Neuronal stem cell (in vitro differentiated cells): ENCODE results near the gene ROBO1.

Experiments used
- DNase-seq: peaks from one replicate; pipeline ENCODE4 v3.0.0-alpha.2; 2013; ENCODE audit warnings: low spot score
- H2AFZ ChIP-seq: one replicate; pipeline ENCODE4 v1.6.1; 2013; ENCODE audit warnings: mild to moderate bottlenecking, low read length, inconsistent platforms
- H2AK5ac ChIP-seq: 2 replicates; pipeline ENCODE4 v1.6.1; 2013; ENCODE audit warnings: low read depth, mild to moderate bottlenecking, inconsistent platforms, low read length, moderate library complexity, mixed read lengths
- H2BK120ac ChIP-seq: 2 replicates; pipeline ENCODE4 v1.6.1; 2013; ENCODE audit warnings: low read depth, mild to moderate bottlenecking, inconsistent platforms, low read length, moderate library complexity, mixed read lengths
- H2BK12ac ChIP-seq: one replicate; pipeline ENCODE4 v1.6.1; 2013; ENCODE audit warnings: low read length, inconsistent platforms
- H2BK15ac ChIP-seq: 2 replicates; pipeline ENCODE4 v1.6.1; 2013; ENCODE audit warnings: mild to moderate bottlenecking, low read length, inconsistent platforms, mixed read lengths
- H2BK5ac ChIP-seq: one replicate; pipeline ENCODE4 v1.6.1; 2013; ENCODE audit warnings: inconsistent platforms, mild to moderate bottlenecking, low read length, moderate library complexity
- H3K14ac ChIP-seq: one replicate; pipeline ENCODE4 v1.6.1; 2013; ENCODE audit warnings: low read length, inconsistent platforms
- H3K18ac ChIP-seq: 2 replicates; pipeline ENCODE4 v1.6.1; 2013; ENCODE audit warnings: low read length, inconsistent platforms
- H3K23ac ChIP-seq: 2 replicates; pipeline ENCODE4 v1.6.1; 2013; ENCODE audit warnings: low read depth, mild to moderate bottlenecking, mixed read lengths, low read length, inconsistent platforms; ENCODE audit not compliant: poor library complexity
- H3K27ac ChIP-seq: replicated peaks from 3 replicates; pipeline ENCODE4 v1.5.1; 2013; ENCODE audit warnings: low read length, inconsistent platforms
- H3K27me3 ChIP-seq, 3 experiments: 2 replicates each; pipeline ENCODE4 v1.6.1; 2013; ENCODE audit warnings: low read length in 3 of 3, mild to moderate bottlenecking in 2 of 3, inconsistent platforms in 1 of 3, low read depth in 1 of 3, mixed read lengths in 1 of 3, moderate library complexity in 1 of 3; ENCODE audit not compliant: control insufficient read depth in 3 of 3, insufficient read depth in 3 of 3
- H3K36me3 ChIP-seq, 2 donors: replicated peaks in 1 of 2; 2 replicates each; pipeline ENCODE4 v1.6.1; 2013; ENCODE audit warnings: low read length in 2 of 2; ENCODE audit not compliant: control insufficient read depth in 2 of 2, insufficient read depth in 2 of 2
- H3K4ac ChIP-seq: 2 replicates; pipeline ENCODE4 v1.6.1; 2013; ENCODE audit warnings: inconsistent platforms, mild to moderate bottlenecking, low read length, moderate library complexity
- H3K4me1 ChIP-seq, 2 donors: 1 replicate in 1 of 2; 2 replicates in 1 of 2; pipeline ENCODE4 v1.6.1; 2013; ENCODE audit warnings: low read length in 2 of 2, low read depth in 1 of 2; ENCODE audit not compliant: control insufficient read depth in 2 of 2, insufficient read depth in 1 of 2
- H3K4me2 ChIP-seq: one replicate; pipeline ENCODE4 v1.6.1; 2013; ENCODE audit warnings: mild to moderate bottlenecking, low read length, inconsistent platforms; ENCODE audit not compliant: insufficient read depth, poor library complexity, severe bottlenecking
- H3K4me3 ChIP-seq, 2 donors: 2 replicates each; pipeline ENCODE4 v1.5.1; 2013; ENCODE audit warnings: low read length in 2 of 2, mild to moderate bottlenecking in 2 of 2, inconsistent platforms in 1 of 2, moderate library complexity in 1 of 2
- H3K79me1 ChIP-seq: one replicate; pipeline ENCODE4 v1.6.1; 2013; ENCODE audit warnings: low read depth, mild to moderate bottlenecking, inconsistent platforms, low read length, moderate library complexity
- H3K9ac ChIP-seq: one replicate; pipeline ENCODE4 v1.6.1; 2013; ENCODE audit warnings: mild to moderate bottlenecking, low read depth, low read length, inconsistent platforms; ENCODE audit not compliant: poor library complexity
- H3K9me3 ChIP-seq, 2 donors: replicated peaks in 1 of 2; 2 replicates each; pipeline versions ENCODE3 to v1.6.1; 2013; ENCODE audit warnings: low read length in 2 of 2, mild to moderate bottlenecking in 2 of 2, inconsistent platforms in 1 of 2, low read depth in 1 of 2, mixed read lengths in 1 of 2, moderate library complexity in 1 of 2; ENCODE audit not compliant: control insufficient read depth in 2 of 2, insufficient read depth in 1 of 2
- H4K8ac ChIP-seq: one replicate; pipeline ENCODE4 v1.6.1; 2013; ENCODE audit warnings: low read depth, mild to moderate bottlenecking, inconsistent platforms, low read length, moderate library complexity
- H4K91ac ChIP-seq: one replicate; pipeline ENCODE4 v1.6.1; 2013; ENCODE audit warnings: low read length, low read depth, mild to moderate bottlenecking, inconsistent platforms; ENCODE audit not compliant: poor library complexity
- WGBS, 2 donors: extraction: QIAGEN DNeasy Blood & Tissue Kit; methylation state at CpG; one replicate each; pipeline ENCODE4 v1.1.7; 2013; ENCODE audit warnings: missing lambda C conversion rate in 2 of 2, mixed read lengths in 1 of 2; ENCODE audit not compliant: insufficient read length in 2 of 2, insufficient replicate concordance in 1 of 2; ENCODE audit errors: extremely low coverage in 2 of 2; 5-methylcytosine and 5-hydroxymethylcytosine counted together

ROBO1 gene

GRCh38 chr3:78937475-78937874 lies 830.3 kb downstream of the ROBO1 start:
- Histone ChIP-seq H2AK5ac (no peak overlapping the region), H2AFZ (no peak overlapping the region), H3K9ac (no peak overlapping the region), H3K27me3 (no peaks in the 10 kb centered on the region), H3K4me1 (no peaks in the 10 kb centered on the region), H4K91ac (no peak overlapping the region), H2BK15ac (no peak overlapping the region), H2BK12ac (no peak overlapping the region), H3K18ac (no peak overlapping the region), H4K8ac (no peak overlapping the region), H3K14ac (no peak overlapping the region), H3K79me1 (peaks cover 5% of the 10 kb centered on the region), H3K4ac (no peak overlapping the region), H3K36me3 (peaks cover 3% of the 10 kb centered on the region in 2 donors), H3K4me2 (no peak overlapping the region), H3K23ac (no peak overlapping the region), H2BK5ac (no peak overlapping the region), H2BK120ac (no peak overlapping the region), H3K9me3 (peaks cover 0 to 4% of the 10 kb centered on the region in 2 donors), H3K27ac (no peak overlapping the region), H3K4me3 (no peak overlapping the region)
- DNase-seq: no peak

GRCh38 chr3:78927759-78928158 lies 840.0 kb downstream of the ROBO1 start:
- Histone ChIP-seq H2BK15ac (no peak overlapping the region), H3K79me1 (peaks cover 2% of the 10 kb centered on the region), H3K4me3 (no peak overlapping the region), H3K18ac (no peak overlapping the region), H3K4me2 (no peak overlapping the region), H3K4ac (no peak overlapping the region), H3K27me3 (no peaks in the 10 kb centered on the region), H3K4me1 (no peaks in the 10 kb centered on the region), H2BK5ac (no peak overlapping the region), H3K36me3 (peaks cover 0 to 4% of the 10 kb centered on the region in 2 donors), H3K9me3 (no peaks in the 10 kb centered on the region), H4K91ac (no peak overlapping the region), H3K9ac (no peak overlapping the region), H2AFZ (no peak overlapping the region), H2AK5ac (no peak overlapping the region), H3K27ac (no peak overlapping the region), H3K14ac (no peak overlapping the region), H2BK12ac (no peak overlapping the region), H3K23ac (no peak overlapping the region), H4K8ac (no peak overlapping the region), H2BK120ac (no peak overlapping the region)
- no CpG with 5 or more reads among the region's 1 CpG for WGBS, 2 donors
- no peak for DNase-seq

- Histone ChIP-seq H4K91ac (no peak overlapping the region), H3K23ac (no peak overlapping the region), H2BK15ac (no peak overlapping the region), H3K18ac (no peak overlapping the region), H3K27me3 (no peaks in the 10 kb centered on the region), H2BK12ac (no peak overlapping the region), H3K4me1 (no peaks in the 10 kb centered on the region), H2BK5ac (no peak overlapping the region), H2AK5ac (no peak overlapping the region), H3K9ac (no peak overlapping the region), H3K27ac (no peak overlapping the region), H2AFZ (no peak overlapping the region), H3K4ac (no peak overlapping the region), H3K36me3 (peaks cover 0 to under 1% of the 10 kb centered on the region in 2 donors), H3K4me2 (no peak overlapping the region), H2BK120ac (no peak overlapping the region), H3K14ac (no peak overlapping the region), H4K8ac (no peak overlapping the region), H3K4me3 (no peak overlapping the region), H3K9me3 (no peaks in the 10 kb centered on the region), H3K79me1 (peaks cover 2% of the 10 kb centered on the region)
- WGBS, 2 donors: no CpG with 5 or more reads among the region's 4 CpGs
- no peak for DNase-seq
Measured at GRCh38 chr3:78926523-78926922, 841.3 kb downstream of the ROBO1 start.

GRCh38 chr3:78924711-78925110 lies 843.1 kb downstream of the ROBO1 start:
- Histone ChIP-seq H2BK120ac (no peak overlapping the region), H3K4me2 (no peak overlapping the region), H2BK12ac (no peak overlapping the region), H2AFZ (no peak overlapping the region), H3K4ac (no peak overlapping the region), H3K4me3 (no peak overlapping the region), H3K36me3 (no peaks in the 10 kb centered on the region), H2BK15ac (no peak overlapping the region), H2AK5ac (no peak overlapping the region), H3K14ac (no peak overlapping the region), H3K23ac (no peak overlapping the region), H3K4me1 (no peaks in the 10 kb centered on the region), H3K9ac (no peak overlapping the region), H2BK5ac (no peak overlapping the region), H3K79me1 (peaks cover 2% of the 10 kb centered on the region), H4K8ac (no peak overlapping the region), H3K18ac (no peak overlapping the region), H3K27me3 (no peaks in the 10 kb centered on the region), H4K91ac (no peak overlapping the region), H3K9me3 (no peaks in the 10 kb centered on the region), H3K27ac (no peak overlapping the region)
- no peak for DNase-seq
- no CpG with 5 or more reads among the region's 1 CpG for WGBS, 2 donors
